RCC 7860 (cell line): ENCODE measurements around the gene RNF148.

Source experiments
- DNase-seq: peaks from one replicate; pipeline ENCODE4 v3.0.0-alpha.2; 2015; ENCODE audit warnings: low spot score
- FAIRE-seq: peaks from 2 replicates; lab custom pipeline; 2012; peaks lifted over from hg19 to GRCh38; lab: Jason Lieb, UNC

The RNF148 gene, protein sequence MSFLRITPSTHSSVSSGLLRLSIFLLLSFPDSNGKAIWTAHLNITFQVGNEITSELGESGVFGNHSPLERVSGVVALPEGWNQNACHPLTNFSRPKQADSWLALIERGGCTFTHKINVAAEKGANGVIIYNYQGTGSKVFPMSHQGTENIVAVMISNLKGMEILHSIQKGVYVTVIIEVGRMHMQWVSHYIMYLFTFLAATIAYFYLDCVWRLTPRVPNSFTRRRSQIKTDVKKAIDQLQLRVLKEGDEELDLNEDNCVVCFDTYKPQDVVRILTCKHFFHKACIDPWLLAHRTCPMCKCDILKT

DNA sequence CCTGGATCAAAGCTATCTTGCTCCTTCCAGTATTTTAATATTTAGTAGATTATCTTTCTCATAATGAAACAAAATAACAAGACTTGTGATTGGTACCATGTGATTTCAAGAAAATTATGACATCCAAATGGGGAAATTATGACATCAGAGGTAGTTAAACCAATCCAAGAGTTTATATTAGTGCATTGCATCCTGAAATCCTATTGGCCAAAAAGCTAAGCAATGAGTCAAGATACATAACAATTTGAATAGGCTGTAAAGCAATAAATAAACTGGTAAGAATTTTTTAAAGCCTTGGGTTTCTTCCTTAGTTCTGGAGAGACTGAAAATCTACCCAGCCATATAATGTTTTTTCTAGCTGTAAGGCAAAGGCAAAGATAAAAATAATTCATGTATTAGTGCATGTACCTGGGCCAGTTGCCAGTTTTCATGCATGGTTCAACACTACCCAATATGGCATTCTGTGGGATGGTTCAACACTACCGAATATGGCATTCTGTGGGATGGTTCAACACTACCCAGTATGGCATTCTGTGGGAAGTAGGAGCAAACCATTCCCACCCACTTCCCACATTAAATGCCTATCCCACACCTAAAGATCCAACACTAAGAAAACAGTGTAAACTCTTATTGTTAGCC, at the start of gene RNF148:
RNF148 (minus strand) TSS at position 51 of the 639 bp plus-strand sequence. CDS start 172 bp downstream, outside the sequence.
- FAIRE-seq (no peak), DNase-seq (peak; percentile 20)

DNA sequence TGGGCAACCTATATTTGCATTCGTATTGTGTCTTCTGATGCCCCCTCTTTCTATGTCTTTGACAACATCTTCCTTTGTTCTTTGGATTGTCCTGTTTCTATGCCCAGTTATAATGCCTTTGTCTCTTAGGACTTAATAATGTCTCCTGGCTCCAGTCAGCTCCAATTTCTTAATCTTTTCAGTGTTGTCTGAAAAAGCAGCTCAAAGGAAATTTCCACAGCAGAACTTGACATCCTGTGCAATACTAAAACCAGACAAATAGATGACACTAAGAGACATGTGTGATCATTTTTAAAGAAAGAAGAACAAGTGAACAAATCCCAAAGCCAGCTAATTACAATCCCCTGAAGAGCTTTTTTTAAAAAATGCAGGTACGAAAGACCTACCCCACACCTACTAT, 47.7 kb upstream of the RNF148 start:
- FAIRE-seq (no peak), DNase-seq (no peak)

DNA sequence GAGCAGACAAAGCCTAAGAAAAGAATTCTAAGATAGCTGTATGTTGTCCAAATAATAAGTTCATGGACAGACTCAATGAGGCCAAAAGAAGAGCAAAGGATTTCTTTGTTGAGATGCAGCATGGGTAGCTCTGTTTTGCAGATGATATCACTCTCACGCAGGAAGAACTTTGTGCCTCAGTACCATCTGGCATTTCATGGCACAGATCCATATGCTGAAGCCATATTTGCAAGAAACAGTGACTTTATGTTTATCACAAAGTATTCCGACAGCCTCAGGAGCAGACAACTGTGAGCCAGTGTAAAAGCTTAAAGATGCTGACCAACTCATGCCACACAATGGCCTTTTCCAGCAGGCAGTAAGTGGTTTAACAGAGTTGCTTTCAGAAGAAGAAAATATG, 45.5 kb upstream of the RNF148 start:
- no peak for FAIRE-seq
- no peak for DNase-seq

DNA sequence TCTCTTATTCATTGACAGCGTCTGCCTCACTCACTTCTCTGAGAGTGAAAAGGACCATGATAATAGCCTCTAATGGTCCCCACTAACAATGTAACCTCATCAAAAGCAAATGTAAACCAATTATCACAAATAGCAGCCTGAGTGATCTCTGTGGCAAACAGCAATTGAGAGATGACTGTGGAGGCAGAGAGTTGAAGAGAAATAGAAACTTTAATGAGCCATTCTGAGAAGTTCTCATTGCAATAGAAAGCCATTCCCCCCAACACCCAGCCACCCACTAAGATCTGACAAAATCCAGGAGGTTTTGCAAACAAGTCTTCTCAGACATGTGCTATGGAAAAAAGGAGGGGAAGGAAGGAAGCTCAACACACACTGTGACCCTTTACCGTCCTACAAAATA, 44.2 kb upstream of the RNF148 start:
- no peak for DNase-seq
- FAIRE-seq, result no peak

DNA sequence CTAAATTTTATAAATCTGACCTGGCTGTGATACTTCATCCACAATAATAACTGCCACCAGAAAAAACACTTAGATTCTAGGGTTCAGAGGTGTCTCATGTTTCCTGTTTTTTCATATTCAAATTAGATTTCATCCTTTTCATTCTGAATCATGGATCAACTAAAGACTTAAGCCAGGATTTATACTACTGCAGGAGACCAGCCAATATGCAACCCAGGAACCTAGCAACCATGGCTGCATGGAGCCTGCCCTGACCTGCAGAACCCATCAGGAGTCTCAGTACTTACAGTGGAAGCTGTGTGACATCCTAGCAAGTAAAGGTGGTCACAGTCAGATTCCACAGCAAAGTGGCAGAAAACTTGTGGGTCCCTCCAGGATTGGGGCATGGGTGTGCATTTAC, 40.5 kb upstream of the RNF148 start:
- FAIRE-seq (no peak), DNase-seq (no peak)

DNA sequence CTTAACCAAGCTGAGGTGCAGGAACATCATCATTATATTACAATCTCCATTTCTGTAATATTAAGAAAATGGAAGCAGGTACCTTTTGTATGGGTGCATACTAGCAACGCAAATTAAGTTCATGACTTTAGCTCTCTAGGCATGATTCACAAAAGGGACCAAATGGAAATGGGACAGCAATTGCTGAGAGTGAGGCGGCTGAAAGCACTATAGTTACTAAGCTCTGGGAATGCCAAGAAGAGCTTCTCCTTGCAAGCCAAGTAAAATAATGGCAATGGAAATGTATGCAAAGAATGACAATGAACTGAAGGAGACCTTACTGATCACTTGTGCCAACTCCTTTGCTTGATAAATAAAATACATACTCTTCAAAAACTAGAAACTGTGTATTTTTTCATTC, 36.2 kb upstream of the RNF148 start:
- FAIRE-seq (no peak), DNase-seq (no peak)

DNA sequence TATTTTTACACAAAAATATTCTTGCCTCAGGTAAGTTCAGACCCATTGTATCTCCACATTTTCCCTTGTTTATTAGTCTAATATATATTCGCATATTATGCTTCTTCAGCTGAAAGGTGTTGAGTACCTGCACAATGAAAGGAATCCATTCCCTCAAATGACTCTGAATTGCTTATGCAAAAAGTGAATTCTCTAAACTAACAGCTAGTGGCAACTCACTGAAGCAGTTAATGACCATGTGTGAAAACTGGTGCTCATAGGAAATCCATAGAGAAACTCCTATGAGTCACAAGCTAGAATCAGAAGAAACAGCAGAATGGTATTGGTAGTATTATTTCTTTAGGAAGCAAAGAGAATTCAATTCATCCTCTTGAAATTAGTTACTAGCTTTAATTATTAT, 33.5 kb upstream of the RNF148 start:
- FAIRE-seq, result no peak

DNA sequence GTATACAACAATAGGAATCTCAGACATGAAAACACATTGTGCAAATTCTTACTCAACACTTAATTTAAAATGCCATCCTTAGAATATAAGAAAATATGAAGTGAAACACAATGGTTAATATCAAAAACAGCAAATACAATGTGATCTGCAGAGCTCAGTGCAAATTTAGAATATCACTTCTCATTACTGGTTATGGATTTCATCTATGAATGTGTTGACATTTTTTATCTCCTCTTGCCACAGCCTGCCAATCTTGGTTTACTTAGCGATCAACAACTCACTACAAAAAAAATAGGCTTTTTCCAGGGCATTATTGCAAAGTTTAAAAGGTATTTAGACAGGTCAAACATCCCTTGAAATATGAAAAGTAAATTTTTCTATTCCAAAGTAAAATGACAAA, 25.0 kb upstream of the RNF148 start:
- DNase-seq (no peak), FAIRE-seq (no peak)

More for the DNA sequence above, 33.5 kb upstream of the RNF148 start:
- DNase-seq, result no peak

DNA sequence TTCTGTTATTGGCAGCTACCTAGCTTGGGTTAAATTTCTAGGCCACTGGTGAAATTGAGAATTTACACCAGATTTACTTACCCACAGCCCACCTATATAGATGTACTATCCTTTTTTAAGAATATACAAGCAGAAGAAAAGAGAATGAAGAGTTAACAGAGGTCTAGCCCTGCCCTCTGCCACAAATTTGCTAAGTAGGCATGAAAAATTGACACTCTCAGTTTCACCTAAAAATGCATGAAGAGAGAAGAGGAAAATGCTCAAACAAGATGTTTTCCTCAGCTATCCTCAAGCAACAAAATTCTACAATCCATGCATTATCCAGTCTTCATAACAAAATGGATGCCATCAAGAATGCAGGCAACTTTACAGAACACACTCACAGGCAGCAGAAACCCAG, 24.6 kb upstream of the RNF148 start:
- FAIRE-seq (no peak), DNase-seq (no peak)

DNA sequence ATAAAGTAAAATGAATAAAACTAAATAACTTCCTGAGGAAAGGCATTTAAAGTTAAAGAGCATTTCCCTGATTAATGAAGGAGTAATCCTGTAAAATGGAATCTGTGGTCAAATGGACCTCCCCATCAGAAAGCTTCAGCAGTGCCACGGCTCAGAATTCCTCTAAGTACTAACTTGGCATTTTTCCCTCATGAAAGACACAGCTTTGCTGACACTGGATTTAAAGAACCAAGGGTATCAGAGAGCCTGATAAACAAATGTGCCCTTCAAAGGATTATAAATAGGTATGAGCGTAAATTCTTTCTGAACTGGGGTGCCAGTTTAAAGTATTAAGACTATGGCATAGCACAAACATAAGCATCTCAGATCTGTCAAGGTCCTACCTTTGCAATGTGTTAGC, 24.2 kb upstream of the RNF148 start:
- FAIRE-seq, result no peak

DNA sequence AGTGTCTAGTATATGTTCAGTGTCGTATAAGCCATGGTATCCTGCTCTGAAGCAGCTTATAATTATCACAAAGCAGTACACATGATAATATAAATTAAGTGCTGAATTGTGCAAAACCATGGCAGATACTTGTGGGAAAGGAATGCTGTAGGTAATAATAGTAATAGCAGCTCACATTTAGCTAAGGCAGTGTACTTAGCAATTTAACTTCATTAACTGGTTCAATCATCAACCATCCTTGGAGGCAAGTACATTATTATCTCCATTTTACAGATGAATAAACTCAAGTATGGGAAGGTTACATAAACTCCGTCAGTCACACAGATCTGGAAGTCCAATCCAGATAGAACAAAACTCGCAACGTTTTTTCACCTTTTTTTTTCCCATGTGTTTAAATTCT, 21.6 kb upstream of the RNF148 start:
- FAIRE-seq (no peak), DNase-seq (no peak)

More for the DNA sequence above, 24.2 kb upstream of the RNF148 start:
- no peak for DNase-seq

DNA sequence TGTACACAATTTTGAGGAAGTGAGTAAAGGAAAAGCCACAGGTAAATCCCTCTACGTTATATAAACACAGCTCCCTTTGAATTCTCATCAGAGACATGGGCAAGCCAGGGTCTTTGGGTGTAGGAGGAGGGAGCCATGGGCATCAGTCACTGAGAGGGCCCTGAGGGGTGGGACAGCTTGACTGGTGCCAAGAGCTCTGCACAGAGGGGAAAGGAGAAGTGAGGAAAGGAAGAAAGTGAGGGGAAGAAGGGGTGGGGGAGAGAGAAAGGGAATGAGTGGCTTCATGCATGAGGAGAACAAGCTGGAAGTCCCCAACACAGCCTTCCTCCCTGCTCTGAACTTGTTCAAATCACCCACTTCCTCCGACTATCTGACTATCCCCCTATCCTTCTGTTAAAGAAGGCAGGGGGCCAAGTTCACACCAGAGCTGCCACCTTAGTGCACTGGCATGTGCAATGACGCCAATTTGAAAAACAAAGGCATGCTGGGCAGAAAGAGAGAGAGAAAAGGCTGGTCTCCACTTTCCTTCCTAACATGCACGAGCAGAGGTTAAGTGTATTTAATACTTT, 16.4 kb upstream of the RNF148 start:
- FAIRE-seq, result no peak
- no peak for DNase-seq

DNA sequence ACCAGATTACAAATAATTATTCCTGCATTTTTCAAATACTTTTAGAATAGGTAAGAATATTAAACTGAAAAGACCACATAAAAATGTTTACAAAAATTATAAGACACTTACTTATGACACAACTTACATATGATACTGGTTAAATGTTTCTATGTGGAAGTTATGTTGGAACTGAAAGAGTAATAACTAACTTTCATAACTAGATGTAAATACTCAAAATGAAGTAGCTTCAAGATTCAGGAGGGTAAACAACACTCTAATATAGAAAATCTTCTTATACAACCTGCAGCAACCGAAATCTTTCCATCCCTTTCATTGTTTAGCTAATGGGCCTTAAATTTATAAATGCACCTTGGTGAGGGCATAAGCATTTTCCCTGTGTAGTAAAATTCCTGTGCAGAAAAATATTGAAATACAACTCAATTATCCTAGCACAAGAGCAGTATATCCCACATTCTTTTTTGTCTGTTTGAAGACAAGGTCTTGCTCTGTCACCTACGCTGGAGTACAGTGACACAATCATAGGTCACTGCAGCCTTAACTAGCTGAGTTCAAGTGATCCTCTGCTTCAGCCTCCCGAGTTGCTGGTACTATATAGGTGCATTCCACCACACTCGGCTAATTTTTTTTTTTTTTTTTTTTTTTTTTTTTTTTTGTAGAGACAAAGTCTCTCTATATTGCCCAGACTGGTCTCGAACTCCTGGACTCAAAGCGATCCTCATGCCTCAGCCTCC, 14.8 kb upstream of the RNF148 start:
- DNase-seq, result no peak
- FAIRE-seq, result no peak

DNA sequence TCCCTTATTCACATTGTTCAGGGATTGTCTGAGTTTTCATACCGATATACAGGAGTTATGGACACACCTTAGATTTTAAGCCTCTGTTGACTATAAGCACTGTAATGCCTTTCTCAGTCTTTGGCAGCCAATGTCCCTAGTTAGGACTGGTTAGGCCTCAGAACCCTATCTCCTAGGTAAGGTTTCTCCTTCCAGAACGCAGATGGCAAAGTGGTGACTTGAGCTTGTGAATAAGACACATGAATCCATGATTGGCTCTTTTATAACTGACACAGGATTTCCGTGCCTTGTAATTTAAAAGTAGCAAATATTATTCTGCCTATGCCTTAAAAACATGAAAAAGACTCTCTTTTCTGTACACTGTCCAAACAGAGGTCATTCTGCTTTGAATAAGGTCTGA, 12.5 kb upstream of the RNF148 start:
- DNase-seq (no peak), FAIRE-seq (no peak)

DNA sequence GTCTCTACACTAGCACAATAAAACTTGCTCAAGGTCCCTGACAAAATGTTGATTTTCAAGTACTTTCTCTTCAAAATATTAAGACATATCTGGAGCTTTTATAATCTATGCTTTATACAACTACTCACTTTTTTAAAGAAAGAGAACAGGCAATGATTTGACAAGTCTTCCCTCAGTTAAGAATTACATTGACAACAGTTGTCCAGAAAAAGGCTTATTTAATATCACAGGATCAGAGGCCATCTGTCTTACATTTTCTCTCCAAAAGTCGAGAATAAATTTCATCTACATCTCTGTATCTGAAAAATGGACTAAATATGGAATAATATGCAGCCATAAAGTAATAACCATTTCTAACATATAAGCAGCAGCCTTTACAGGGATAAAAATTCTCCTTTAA, 8.2 kb upstream of the RNF148 start:
- FAIRE-seq (no peak), DNase-seq (no peak)

DNA sequence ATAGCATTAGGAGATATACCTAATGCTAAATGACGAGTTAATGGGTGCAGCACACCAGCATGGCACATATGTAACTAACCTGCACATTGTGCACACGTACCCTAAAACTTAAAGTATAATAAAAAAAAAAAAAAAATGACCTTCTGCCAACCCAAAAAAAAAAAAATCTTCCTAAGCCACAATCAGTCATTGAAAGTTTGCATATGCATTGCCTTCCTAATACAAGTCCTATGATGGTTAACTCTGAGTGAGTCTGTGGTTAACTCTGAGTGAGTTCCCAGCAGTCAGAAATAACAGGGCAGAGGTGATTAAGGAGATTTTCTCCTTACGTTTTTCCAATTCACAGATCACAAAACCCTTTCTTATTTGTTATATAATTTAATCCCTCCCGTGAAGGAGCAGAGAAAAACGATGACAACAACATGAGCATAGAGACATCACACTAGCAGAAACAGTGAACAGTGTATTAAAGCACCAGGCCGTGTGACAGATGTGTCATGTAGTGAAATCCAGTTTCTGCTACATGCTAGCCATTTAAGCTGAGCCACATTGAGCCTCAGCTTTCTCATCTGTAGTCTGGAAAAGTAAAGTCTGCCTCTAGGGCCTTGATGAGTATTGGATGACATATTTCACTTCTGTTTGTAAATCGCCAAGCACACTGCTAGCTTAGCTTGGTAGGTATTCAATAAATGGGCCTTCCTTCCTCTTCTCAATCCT, 7.4 kb upstream of the RNF148 start:
- FAIRE-seq (no peak), DNase-seq (no peak)

DNA sequence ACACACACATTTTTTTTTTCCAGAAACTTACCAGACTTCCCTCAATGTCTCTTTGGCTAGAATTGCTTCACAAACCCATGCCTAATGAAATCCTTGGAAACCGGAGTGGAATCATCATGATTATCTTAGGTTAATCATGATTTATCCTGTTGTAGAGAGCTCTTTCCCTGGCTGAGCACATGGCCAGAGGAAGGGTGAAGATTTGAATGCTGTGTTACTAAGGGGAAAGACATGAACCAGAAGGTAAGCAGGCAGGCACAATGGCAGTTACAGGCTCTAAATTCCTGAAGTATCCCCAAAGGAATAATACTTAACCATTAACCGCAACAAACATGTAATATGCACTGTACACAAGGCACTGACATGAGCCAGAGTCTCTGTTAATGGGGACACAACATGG, 4.1 kb upstream of the RNF148 start:
- DNase-seq (no peak), FAIRE-seq (no peak)

DNA sequence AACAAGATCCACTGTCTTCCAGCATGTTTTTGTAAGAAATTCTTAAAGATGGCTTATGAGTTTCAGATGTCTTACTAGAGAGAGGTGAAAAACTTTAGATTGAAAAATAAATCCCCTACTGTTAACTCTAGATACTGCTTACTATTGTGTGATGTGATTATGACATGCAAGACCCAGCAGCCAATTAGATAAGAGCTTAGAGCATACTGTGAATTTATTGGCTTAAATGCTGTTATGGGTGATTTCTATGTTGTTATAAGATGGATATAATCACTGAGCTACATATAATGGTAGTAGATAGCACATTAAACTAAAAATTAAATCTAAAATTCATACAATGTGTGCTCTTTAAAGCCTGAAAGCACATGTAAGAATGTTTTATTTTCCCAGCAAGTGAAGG, 3.7 kb downstream of the RNF148 start, which contains the start of gene RNF133:
RNF133 (minus strand) TSS at position 101 of the 400 bp plus-strand sequence. CDS start 199 bp downstream, outside the sequence.
- FAIRE-seq (no peak), DNase-seq (no peak)

DNA sequence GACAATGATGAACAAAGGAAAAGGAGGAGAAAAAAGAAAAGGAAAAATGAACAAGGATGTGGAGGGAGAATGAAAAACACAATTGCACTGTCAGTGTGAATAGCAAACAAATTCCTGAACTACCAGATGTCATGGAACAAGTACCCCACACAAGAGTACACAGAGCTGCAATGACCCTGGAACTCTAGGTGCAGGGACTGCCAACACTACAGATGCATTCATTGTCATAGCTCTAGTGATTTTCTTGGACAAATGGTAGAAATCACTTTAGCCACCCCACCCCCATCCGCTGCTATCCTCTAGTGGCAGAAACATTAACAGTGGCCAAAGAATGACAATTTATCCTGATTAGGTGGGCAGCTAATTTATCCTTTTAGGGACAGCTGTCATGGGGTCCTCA, 6.9 kb downstream of the RNF148 start:
- no peak for DNase-seq
- FAIRE-seq, result no peak

DNA sequence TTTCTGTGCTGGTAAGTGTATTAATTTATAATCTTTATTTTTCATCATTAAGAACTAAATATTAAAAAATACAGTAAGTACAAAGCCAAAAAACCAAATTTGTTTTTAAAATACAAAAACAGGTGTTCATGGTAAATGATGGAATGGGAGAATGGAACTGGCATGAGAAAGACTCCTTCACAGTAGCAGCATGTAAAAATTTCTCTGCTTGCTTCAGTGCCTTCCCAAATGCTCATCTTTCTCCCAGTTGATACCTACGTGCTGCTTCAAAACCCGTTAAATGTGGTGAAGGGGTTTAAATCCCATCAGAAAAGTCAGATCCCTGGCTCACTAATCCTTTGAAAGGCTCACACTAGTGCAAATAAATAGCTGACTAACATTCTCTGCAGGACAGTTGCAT, 8.0 kb downstream of the RNF148 start:
- DNase-seq (no peak), FAIRE-seq (no peak)

DNA sequence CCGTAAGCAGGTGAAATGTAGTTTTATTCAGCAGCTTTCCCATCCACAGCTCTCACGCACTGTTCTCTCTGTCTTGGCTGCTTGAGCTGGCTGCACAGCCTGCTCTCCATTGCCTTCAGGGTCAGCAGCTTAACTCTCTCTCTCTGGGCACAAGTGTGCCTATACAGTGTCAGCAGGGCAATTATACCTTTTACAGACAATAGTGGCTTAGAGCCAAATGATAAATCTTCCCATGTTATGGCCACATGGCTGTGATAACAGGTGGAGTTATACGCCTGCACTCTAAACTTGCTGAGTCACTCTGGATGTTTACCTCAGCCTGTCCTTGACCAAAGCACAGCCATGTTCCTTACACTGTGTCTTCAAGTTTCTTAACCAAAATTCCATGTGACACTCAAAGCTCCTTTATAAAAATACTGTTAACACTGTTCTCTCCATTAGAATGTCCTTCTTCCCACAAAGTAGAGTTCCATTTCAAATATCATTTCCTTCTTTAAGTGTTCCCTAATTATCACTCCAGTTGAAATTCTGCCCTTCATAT, 9.9 kb downstream of the RNF148 start:
- FAIRE-seq, result no peak

More for the DNA sequence above, 9.9 kb downstream of the RNF148 start:
- no peak for DNase-seq
